Measurements from ENCODE around the gene STARD5. TPM values are rescaled to one million over a fixed set of nuclear protein-coding genes. Genes with fewer than 3 reads are reported as not detected.

The STARD5 gene
- polyA plus RNA-seq, 2 of the 4 experiments (the other 2 are of a cell fraction) = 2.1 to 2.8 TPM

GRCh38 chr15:81333363-81333762, 9.4 kb upstream of the STARD5 start:
- CTCF ChIA-PET = interaction anchor here (0.6 to 1.0 kb wide), 2 partner anchors 12 to 58 kb away, joined by 3 read pairs; no protein-coding TSS in a partner anchor
- POLR2A ChIA-PET = interaction anchor here (0.7 kb wide), 1 partner anchor 14 kb away, joined by 4 read pairs; no protein-coding TSS in a partner anchor
- Histone ChIP-seq H3K27ac (no peak overlapping the region), H3K4me2 (no peak overlapping the region), H3K4me3 (no peak overlapping the region), H3K4me1 (peaks cover 5% of the 10 kb centered on the region; the same call in 2 of the 3 replicates), H3K9me3 (no peaks in the 10 kb centered on the region)
- ATAC-seq (no peak), DNase-seq (ENCODE audit: low read depth in 1 of 2, low spot score in 1 of 2) (no peak), FAIRE-seq (no peak)
- TF ChIP-seq FOSL2 (IDR thresholded peaks at IDR 0.05) (no peak), FOSL2 (CRISPR knock-in tag; IDR thresholded peaks at IDR 0.05) (no peak), HOXB5 (CRISPR knock-in tag; IDR thresholded peaks at IDR 0.05) (no peak), CEBPB (IDR thresholded peaks at IDR 0.05) (no peak), MYC (IDR thresholded peaks at IDR 0.05; ENCODE audit: borderline replicate concordance, low read length) (no peak), RFX5 (IDR thresholded peaks at IDR 0.05) (no peak), JUNB (IDR thresholded peaks at IDR 0.05) (no peak)
- TF ChIP-seq, protein P1, sequence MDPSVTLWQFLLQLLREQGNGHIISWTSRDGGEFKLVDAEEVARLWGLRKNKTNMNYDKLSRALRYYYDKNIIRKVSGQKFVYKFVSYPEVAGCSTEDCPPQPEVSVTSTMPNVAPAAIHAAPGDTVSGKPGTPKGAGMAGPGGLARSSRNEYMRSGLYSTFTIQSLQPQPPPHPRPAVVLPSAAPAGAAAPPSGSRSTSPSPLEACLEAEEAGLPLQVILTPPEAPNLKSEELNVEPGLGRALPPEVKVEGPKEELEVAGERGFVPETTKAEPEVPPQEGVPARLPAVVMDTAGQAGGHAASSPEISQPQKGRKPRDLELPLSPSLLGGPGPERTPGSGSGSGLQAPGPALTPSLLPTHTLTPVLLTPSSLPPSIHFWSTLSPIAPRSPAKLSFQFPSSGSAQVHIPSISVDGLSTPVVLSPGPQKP (IDR thresholded peaks at IDR 0.05; ENCODE audit: low read depth, low read length) = no peak
- WGBS (ENCODE audit: missing lambda C conversion rate) = 57% methylated on average over 3 of the region's 3 CpGs

DNA sequence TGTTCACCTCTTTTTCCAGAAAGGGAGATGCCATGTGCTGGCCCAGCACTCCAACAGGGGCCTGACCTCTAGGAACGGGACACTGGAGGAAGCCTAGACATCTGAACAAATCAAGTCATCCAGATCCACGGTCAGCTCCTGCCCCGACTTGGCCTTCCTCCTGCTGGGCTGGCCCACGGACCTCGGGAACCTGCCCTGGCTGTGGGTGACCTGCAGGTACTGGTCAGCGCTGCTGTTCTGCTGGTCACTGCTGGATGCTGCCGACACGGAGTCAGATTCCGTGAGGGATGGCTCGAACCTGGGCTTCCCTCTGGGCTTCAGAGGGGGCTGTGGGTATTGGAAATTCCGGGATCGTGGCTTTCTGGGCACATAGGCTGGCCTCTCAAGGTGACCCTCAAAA, 8.4 kb upstream of the STARD5 start:
- Histone ChIP-seq H3K4me1 (no peaks in the 10 kb centered on the region), H3K4me3 (no peak overlapping the region), H3K27ac (no peak overlapping the region), H3K4me2 (no peak overlapping the region), H3K9me3 (no peaks in the 10 kb centered on the region)
- ChIA-PET CTCF (interaction anchor here (1.1 to 1.5 kb wide), 2 partner anchors 9 to 39 kb away, joined by 3 to 4 read pairs; no protein-coding TSS in a partner anchor), POLR2A (no interaction called here)
- DNase-seq (ENCODE audit: low read depth in 1 of 2, low spot score in 1 of 2) (no peak), ATAC-seq (no peak; a peak in 1 of 6 replicates), FAIRE-seq (no peak)
- TF ChIP-seq EHF (CRISPR knock-in tag; IDR thresholded peaks at IDR 0.05) (no peak), ZNF302 (CRISPR knock-in tag; IDR thresholded peaks at IDR 0.05) (no peak), HOXB13 (CRISPR knock-in tag; IDR thresholded peaks at IDR 0.05; ENCODE audit: low read depth) (no peak), HES2 (IDR thresholded peaks at IDR 0.05) (no peak), CEBPB (IDR thresholded peaks at IDR 0.05) (no peak), CBX8 (IDR thresholded peaks at IDR 0.05) (no peak), CHD4 (IDR thresholded peaks at IDR 0.05; ENCODE audit: borderline replicate concordance) (no peak), GATA3 (IDR thresholded peaks at IDR 0.05; ENCODE audit: borderline replicate concordance) (no peak), USF2 (IDR thresholded peaks at IDR 0.05) (no peak), TFCP2L1 (CRISPR knock-in tag; IDR thresholded peaks at IDR 0.05) (no peak), MAFK (IDR thresholded peaks at IDR 0.05; ENCODE audit: partially characterized antibody) (no peak), EP300 (IDR thresholded peaks at IDR 0.05) (no peak), RARB (CRISPR knock-in tag; IDR thresholded peaks at IDR 0.05) (no peak)
- TF ChIP-seq, protein P2, sequence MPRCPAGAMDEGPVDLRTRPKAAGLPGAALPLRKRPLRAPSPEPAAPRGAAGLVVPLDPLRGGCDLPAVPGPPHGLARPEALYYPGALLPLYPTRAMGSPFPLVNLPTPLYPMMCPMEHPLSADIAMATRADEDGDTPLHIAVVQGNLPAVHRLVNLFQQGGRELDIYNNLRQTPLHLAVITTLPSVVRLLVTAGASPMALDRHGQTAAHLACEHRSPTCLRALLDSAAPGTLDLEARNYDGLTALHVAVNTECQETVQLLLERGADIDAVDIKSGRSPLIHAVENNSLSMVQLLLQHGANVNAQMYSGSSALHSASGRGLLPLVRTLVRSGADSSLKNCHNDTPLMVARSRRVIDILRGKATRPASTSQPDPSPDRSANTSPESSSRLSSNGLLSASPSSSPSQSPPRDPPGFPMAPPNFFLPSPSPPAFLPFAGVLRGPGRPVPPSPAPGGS (IDR thresholded peaks at IDR 0.05) = no peak
- TF ChIP-seq, protein P1 (IDR thresholded peaks at IDR 0.05; ENCODE audit: low read depth, low read length) = no peak
- TF ChIP-seq, protein P3, sequence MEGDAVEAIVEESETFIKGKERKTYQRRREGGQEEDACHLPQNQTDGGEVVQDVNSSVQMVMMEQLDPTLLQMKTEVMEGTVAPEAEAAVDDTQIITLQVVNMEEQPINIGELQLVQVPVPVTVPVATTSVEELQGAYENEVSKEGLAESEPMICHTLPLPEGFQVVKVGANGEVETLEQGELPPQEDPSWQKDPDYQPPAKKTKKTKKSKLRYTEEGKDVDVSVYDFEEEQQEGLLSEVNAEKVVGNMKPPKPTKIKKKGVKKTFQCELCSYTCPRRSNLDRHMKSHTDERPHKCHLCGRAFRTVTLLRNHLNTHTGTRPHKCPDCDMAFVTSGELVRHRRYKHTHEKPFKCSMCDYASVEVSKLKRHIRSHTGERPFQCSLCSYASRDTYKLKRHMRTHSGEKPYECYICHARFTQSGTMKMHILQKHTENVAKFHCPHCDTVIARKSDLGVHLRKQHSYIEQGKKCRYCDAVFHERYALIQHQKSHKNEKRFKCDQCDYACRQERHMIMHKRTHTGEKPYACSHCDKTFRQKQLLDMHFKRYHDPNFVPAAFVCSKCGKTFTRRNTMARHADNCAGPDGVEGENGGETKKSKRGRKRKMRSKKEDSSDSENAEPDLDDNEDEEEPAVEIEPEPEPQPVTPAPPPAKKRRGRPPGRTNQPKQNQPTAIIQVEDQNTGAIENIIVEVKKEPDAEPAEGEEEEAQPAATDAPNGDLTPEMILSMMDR (IDR thresholded peaks at IDR 0.05) = no peak
- WGBS (ENCODE audit: missing lambda C conversion rate) = 41% methylated on average over 11 of the region's 12 CpGs
